H9 (cell line): ENCODE data around the gene CELF6. TPM values are rescaled to one million over a fixed set of nuclear protein-coding genes. Genes with fewer than 3 reads are reported as not detected.

ENCODE experiments used
- DNase-seq: peaks from one replicate; pipeline ENCODE4 v3.0.0-alpha.2; 2017
- H2AFZ ChIP-seq: one replicate; pipeline ENCODE4 v1.6.1; 2013; ENCODE audit warnings: mild to moderate bottlenecking, low read length, control low read depth, moderate library complexity
- H2AK5ac ChIP-seq: 2 replicates; pipeline ENCODE4 v1.6.1; 2013; ENCODE audit warnings: low read length, control low read depth, mixed read lengths; ENCODE audit not compliant: insufficient read length
- H2BK120ac ChIP-seq: one replicate; pipeline ENCODE4 v1.6.1; 2013; ENCODE audit warnings: low read depth, mild to moderate bottlenecking, low read length, control low read depth, inconsistent platforms; ENCODE audit not compliant: poor library complexity, severe bottlenecking
- H2BK12ac ChIP-seq: 2 replicates; pipeline ENCODE4 v1.6.1; 2013; ENCODE audit warnings: low read length, control low read depth, mixed read lengths, low read depth; ENCODE audit not compliant: insufficient read length
- H2BK15ac ChIP-seq: 2 replicates; pipeline ENCODE4 v1.6.1; 2013; ENCODE audit warnings: low read depth, low read length, control low read depth
- H2BK20ac ChIP-seq: one replicate; pipeline ENCODE4 v1.6.1; 2013; ENCODE audit warnings: low read depth, mild to moderate bottlenecking, low read length, control low read depth, inconsistent platforms; ENCODE audit not compliant: poor library complexity, severe bottlenecking
- H2BK5ac ChIP-seq: 2 replicates; pipeline ENCODE4 v1.6.1; 2013; ENCODE audit warnings: low read length, control low read depth, mixed read lengths; ENCODE audit not compliant: insufficient read length
- H3K14ac ChIP-seq: 2 replicates; pipeline ENCODE4 v1.6.1; 2013; ENCODE audit warnings: low read length, control low read depth; ENCODE audit not compliant: insufficient read depth
- H3K18ac ChIP-seq: 2 replicates; pipeline ENCODE4 v1.6.1; 2013; ENCODE audit warnings: low read depth, mild to moderate bottlenecking, mixed read lengths, low read length, control low read depth; ENCODE audit not compliant: insufficient read length
- H3K23ac ChIP-seq: 2 replicates; pipeline ENCODE4 v1.6.1; 2013; ENCODE audit warnings: low read length, control low read depth, mixed read lengths, low read depth; ENCODE audit not compliant: insufficient read length
- H3K23me2 ChIP-seq: 2 replicates; pipeline ENCODE4 v1.6.1; 2013; ENCODE audit warnings: low read depth, mild to moderate bottlenecking, mixed read lengths, low read length, control low read depth; ENCODE audit not compliant: insufficient read length, poor library complexity, severe bottlenecking
- H3K27ac ChIP-seq: 2 replicates; pipeline ENCODE4 v1.5.1; 2013; ENCODE audit warnings: low read length, control low read depth, mixed read lengths, low read depth; ENCODE audit not compliant: insufficient read length
- H3K27me3 ChIP-seq: 2 replicates; pipeline ENCODE4 v1.6.1; 2013; ENCODE audit warnings: low read length, control low read depth, inconsistent platforms; ENCODE audit not compliant: insufficient read depth
- H3K4ac ChIP-seq: 2 replicates; pipeline ENCODE4 v1.6.1; 2013; ENCODE audit warnings: low read depth, mild to moderate bottlenecking, control low read depth, inconsistent platforms, low read length, moderate library complexity
- H3K4me1 ChIP-seq: 2 replicates; pipeline ENCODE4 v1.6.1; 2013; ENCODE audit warnings: low read length, control low read depth, inconsistent platforms; ENCODE audit not compliant: insufficient read depth
- H3K4me2 ChIP-seq: 2 replicates; pipeline ENCODE4 v1.6.1; 2013; ENCODE audit warnings: low read length, control low read depth, mixed read lengths; ENCODE audit not compliant: insufficient read length, insufficient read depth
- H3K56ac ChIP-seq: 2 replicates; pipeline ENCODE4 v1.6.1; 2013; ENCODE audit warnings: low read depth, mild to moderate bottlenecking, mixed read lengths, low read length, control low read depth; ENCODE audit not compliant: insufficient read length
- H3K79me1 ChIP-seq: 2 replicates; pipeline ENCODE4 v1.6.1; 2013; ENCODE audit warnings: low read depth, mild to moderate bottlenecking, moderate library complexity, low read length, control low read depth, inconsistent platforms; ENCODE audit not compliant: insufficient read depth, poor library complexity, severe bottlenecking
- H3K79me2 ChIP-seq: 2 replicates; pipeline ENCODE4 v1.6.1; 2013; ENCODE audit warnings: low read length, control low read depth, inconsistent platforms; ENCODE audit not compliant: insufficient read depth
- H3K9ac ChIP-seq: 2 replicates; pipeline ENCODE4 v1.6.1; 2013; ENCODE audit warnings: low read length, control low read depth, mixed read lengths; ENCODE audit not compliant: insufficient read length; ENCODE audit errors: extremely low read depth
- H3K9me3 ChIP-seq: one replicate; pipeline ENCODE4 v1.6.1; 2013; ENCODE audit warnings: low read depth, low read length, inconsistent platforms; ENCODE audit not compliant: control insufficient read depth
- H3T11ph ChIP-seq: one replicate; pipeline ENCODE4 v1.6.1; 2013; ENCODE audit warnings: mild to moderate bottlenecking, low read length, control low read depth, inconsistent platforms
- H4K20me1 ChIP-seq: one replicate; pipeline ENCODE4 v1.6.1; 2013; ENCODE audit not compliant: control insufficient read depth, insufficient read length, insufficient read depth
- H4K5ac ChIP-seq: 2 replicates; pipeline ENCODE4 v1.6.1; 2013; ENCODE audit warnings: low read depth, mild to moderate bottlenecking, mixed read lengths, low read length, control low read depth; ENCODE audit not compliant: insufficient read length
- H4K8ac ChIP-seq: replicated peaks from 2 replicates; pipeline ENCODE4 v1.6.1; 2013; ENCODE audit warnings: low read length, control low read depth, mixed read lengths, low read depth; ENCODE audit not compliant: insufficient read length
- H4K91ac ChIP-seq: 2 replicates; pipeline ENCODE4 v1.6.1; 2013; ENCODE audit warnings: low read depth, mild to moderate bottlenecking, moderate library complexity, mixed read lengths, low read length, control low read depth; ENCODE audit not compliant: insufficient read length
- H3K27ac Mint-ChIP-seq, 3 experiments: 2 replicates in 2 of 3; 3 replicates in 1 of 3; pipeline ENCODE4 v1.8.0; 2020 to 2021; ENCODE audit warnings: mixed read lengths in 3 of 3, mild to moderate bottlenecking in 1 of 3, moderate library complexity in 1 of 3
- H3K27me3 Mint-ChIP-seq: 2 replicates; pipeline ENCODE4 v1.8.0; 2021; ENCODE audit warnings: low read depth, mild to moderate bottlenecking, moderate library complexity, mixed read lengths
- H3K36me3 Mint-ChIP-seq, 3 experiments: 2 replicates in 2 of 3; 3 replicates in 1 of 3; pipeline ENCODE4 v1.8.0; 2020 to 2021; ENCODE audit warnings: low read depth in 3 of 3, mixed read lengths in 3 of 3; ENCODE audit not compliant: insufficient read depth in 1 of 3
- H3K4me1 Mint-ChIP-seq, 2 experiments: 2 replicates each; pipeline ENCODE4 v1.8.0; 2020; ENCODE audit warnings: mixed read lengths in 2 of 2
- H3K4me3 Mint-ChIP-seq, 2 experiments: 2 replicates in 1 of 2; 3 replicates in 1 of 2; pipeline ENCODE4 v1.8.0; 2020 to 2021; ENCODE audit warnings: mild to moderate bottlenecking in 2 of 2, mixed read lengths in 2 of 2, moderate library complexity in 1 of 2
- H3K9me3 Mint-ChIP-seq, 2 experiments: 2 replicates in 1 of 2; 3 replicates in 1 of 2; pipeline ENCODE4 v1.8.0; 2020; ENCODE audit warnings: mild to moderate bottlenecking in 2 of 2, mixed read lengths in 2 of 2, moderate library complexity in 1 of 2
- WGBS: extraction: QIAGEN DNeasy Blood & Tissue Kit; methylation state at CpG from one replicate; pipeline ENCODE4 v1.1.7; 2013; ENCODE audit warnings: missing lambda C conversion rate, low lambda C conversion rate, mixed read lengths; ENCODE audit not compliant: insufficient read length; ENCODE audit errors: extremely low coverage; 5-methylcytosine and 5-hydroxymethylcytosine counted together
- total RNA-seq: library from RNA; stranded (reverse); gene quantifications from 2 replicates; pipeline ENCODE4 v1.2.1, GENCODE V29; 2021
- TF ChIP-seq, protein P1 (sequence below): fragments of 200-600 bp; sonication (generic); conservative IDR thresholded peaks from 3 replicates; pipeline ENCODE4 v1.8.0; 2021; ENCODE audit warnings: antibody characterized with exemption, mild to moderate bottlenecking

CELF6 gene
- total RNA-seq, 1 experiment from 2014 or later: 0.13 TPM

GRCh38 chr15:72340366-72340765 lies 20.4 kb upstream of the CELF6 start:
- no peak overlapping the region for H3K4ac ChIP-seq
- H3K4me3 Mint-ChIP-seq: no peak overlapping the region
- peaks cover 7 to 10% of the 10 kb centered on the region in 2 experiments for H3K4me1 Mint-ChIP-seq
- H2AK5ac ChIP-seq: no peak overlapping the region
- no peaks in the 10 kb centered on the region for H3K23me2 ChIP-seq
- no peak overlapping the region for H3T11ph ChIP-seq
- TF ChIP-seq, protein P1, sequence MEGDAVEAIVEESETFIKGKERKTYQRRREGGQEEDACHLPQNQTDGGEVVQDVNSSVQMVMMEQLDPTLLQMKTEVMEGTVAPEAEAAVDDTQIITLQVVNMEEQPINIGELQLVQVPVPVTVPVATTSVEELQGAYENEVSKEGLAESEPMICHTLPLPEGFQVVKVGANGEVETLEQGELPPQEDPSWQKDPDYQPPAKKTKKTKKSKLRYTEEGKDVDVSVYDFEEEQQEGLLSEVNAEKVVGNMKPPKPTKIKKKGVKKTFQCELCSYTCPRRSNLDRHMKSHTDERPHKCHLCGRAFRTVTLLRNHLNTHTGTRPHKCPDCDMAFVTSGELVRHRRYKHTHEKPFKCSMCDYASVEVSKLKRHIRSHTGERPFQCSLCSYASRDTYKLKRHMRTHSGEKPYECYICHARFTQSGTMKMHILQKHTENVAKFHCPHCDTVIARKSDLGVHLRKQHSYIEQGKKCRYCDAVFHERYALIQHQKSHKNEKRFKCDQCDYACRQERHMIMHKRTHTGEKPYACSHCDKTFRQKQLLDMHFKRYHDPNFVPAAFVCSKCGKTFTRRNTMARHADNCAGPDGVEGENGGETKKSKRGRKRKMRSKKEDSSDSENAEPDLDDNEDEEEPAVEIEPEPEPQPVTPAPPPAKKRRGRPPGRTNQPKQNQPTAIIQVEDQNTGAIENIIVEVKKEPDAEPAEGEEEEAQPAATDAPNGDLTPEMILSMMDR: no peak
- no CpG with 5 or more reads among the region's 1 CpG for WGBS
- H4K8ac ChIP-seq: no peak overlapping the region
- no peak overlapping the region for H4K5ac ChIP-seq
- H2BK20ac ChIP-seq: no peak overlapping the region
- no peak overlapping the region for H3K14ac ChIP-seq
- no peak overlapping the region for H2BK5ac ChIP-seq
- no peaks in the 10 kb centered on the region for H3K4me1 ChIP-seq
- no peaks in the 10 kb centered on the region for H3K27me3 ChIP-seq
- no peaks in the 10 kb centered on the region for H3K27me3 Mint-ChIP-seq
- H3K4me2 ChIP-seq: no peak overlapping the region
- H3K56ac ChIP-seq: no peak overlapping the region
- H3K79me2 ChIP-seq: no peaks in the 10 kb centered on the region
- no peak for DNase-seq
- no peak overlapping the region for H3K27ac ChIP-seq
- H3K9me3 ChIP-seq: no peaks in the 10 kb centered on the region
- no peak overlapping the region for H3K27ac Mint-ChIP-seq
- no peak overlapping the region for H3K9ac ChIP-seq
- H2BK15ac ChIP-seq: no peak overlapping the region
- no peaks in the 10 kb centered on the region for H3K79me1 ChIP-seq
- H2BK12ac ChIP-seq: no peak overlapping the region
- no peaks in the 10 kb centered on the region for H4K20me1 ChIP-seq
- H3K36me3 Mint-ChIP-seq: peaks cover under 1 to 12% (median 3%) of the 10 kb centered on the region in 3 experiments; a peak in 5 of 7 replicates
- H3K23ac ChIP-seq: no peak overlapping the region
- no peak overlapping the region for H2BK120ac ChIP-seq
- no peaks in the 10 kb centered on the region for H3K9me3 Mint-ChIP-seq
- no peak overlapping the region for H4K91ac ChIP-seq
- H2AFZ ChIP-seq: no peak overlapping the region
- no peak overlapping the region for H3K18ac ChIP-seq
